WTC11 (cell line): ENCODE measurements around the gene DARS2.

Experiments used
- ATF3 ChIP-seq: sonication (generic); formaldehyde crosslinking; conservative IDR thresholded peaks from 2 replicates; pipeline ENCODE4 v1.8.1; 2022; ENCODE audit warnings: mild to moderate bottlenecking, missing genetic modification reagents
- CTCF ChIP-seq: fragments of 200-600 bp; IDR thresholded peaks from 2 replicates; pipeline ENCODE4 v1.8.0; 2022; ENCODE audit warnings: antibody characterized with exemption
- TCF7 ChIP-seq: sonication (generic); formaldehyde crosslinking; IDR thresholded peaks from 2 replicates; pipeline ENCODE4 v1.8.0; 2022; ENCODE audit warnings: mild to moderate bottlenecking, low read depth, missing genetic modification reagents, moderate library complexity

- TF ChIP-seq ATF3 (CRISPR knock-in tag) (no peak), CTCF (no peak), TCF7 (CRISPR knock-in tag) (no peak)
Observed at GRCh38 chr1:173775578-173776226, 48.8 kb upstream of the DARS2 start.
